K562 (cell line): Measurements from ENCODE around the gene ARMC2. TPM values are rescaled to one million over a fixed set of nuclear protein-coding genes. Genes with fewer than 3 reads are reported as not detected.

Source experiments
- AFF4 ChIP-seq: sonication (generic); formaldehyde crosslinking; IDR thresholded peaks from 2 replicates; pipeline ENCODE4 v1.8.0; 2023; ENCODE audit warnings: mild to moderate bottlenecking, missing genetic modification reagents
- ETV6 ChIP-seq, 3 experiments: fragments of 150-350 bp in 1 of 3; sonication (generic) in 1 of 3; formaldehyde crosslinking in 1 of 3; IDR thresholded peaks; 2 replicates each; pipeline versions ENCODE4 v1.6.1 to v1.8.0; 2014 to 2022; ENCODE audit warnings: borderline replicate concordance in 2 of 3, low read depth in 2 of 3, antibody characterized with exemption in 1 of 3, low read length in 1 of 3, mild to moderate bottlenecking in 1 of 3, missing genetic modification reagents in 1 of 3
- SAFB ChIP-seq: fragments of 200-400 bp; formaldehyde crosslinking; IDR thresholded peaks from 2 replicates; pipeline ENCODE4 v1.6.1; 2017; ENCODE audit warnings: low read depth, low read length, borderline replicate concordance
- UBTF ChIP-seq, 2 experiments: IDR thresholded peaks; 2 replicates each; pipeline ENCODE4 v1.6.1; 2012; ENCODE audit warnings: improper control_type of control experiment in 2 of 2, low read depth in 2 of 2, low read length in 2 of 2, borderline replicate concordance in 1 of 2
- ZMIZ1 ChIP-seq, 2 experiments: fragments of 150-350 bp in 1 of 2; IDR thresholded peaks; 2 replicates each; pipeline ENCODE4 v1.6.1; 2012 to 2016; ENCODE audit warnings: low read depth in 2 of 2, low read length in 2 of 2, mild to moderate bottlenecking in 1 of 2, moderate library complexity in 1 of 2
- polyA plus RNA-seq, 8 experiments: library from polyadenylated mRNA; depleted of rRNA in 4 of 8; stranded (reverse) in 5 of 8; unstranded in 3 of 8; fragments of >200 nt; fragmentation: Nextera tagmentation in 2 of 8; fragmentation: Illumina TruSeq in 1 of 8; extraction: Ambion mirVana in 2 of 8; extraction: Trizol in 1 of 8; gene quantifications; 2 replicates each; pipeline versions ENCODE4 v1.2.1 to v1.2.3, GENCODE V29; 2011 to 2014; ENCODE audit warnings: inconsistent platforms in 1 of 8, missing spikeins in 1 of 8
- total RNA-seq, 7 experiments: library from RNA; depleted of rRNA in 6 of 7; stranded (reverse); fragments of >200 nt in 6 of 7; fragmentation: Illumina TruSeq in 2 of 7; extraction: Trizol in 2 of 7; gene quantifications; 2 replicates each; pipeline versions ENCODE4 v1.2.1 to v1.2.3, GENCODE V29; 2011 to 2021; ENCODE audit warnings: low replicate concordance in 1 of 7

The ARMC2 gene
- total and polyA plus RNA-seq, 9 of the 15 experiments (the other 6 are each of a cell fraction or from before 2014, with no cell fraction given): 0.14 to 3.0 (median 0.82) TPM

- no peak for TF ChIP-seq AFF4 (CRISPR knock-in tag)
- no peak for TF ChIP-seq SAFB
- TF ChIP-seq ETV6 (IDR thresholded peaks at IDR 0.05; ENCODE audit: borderline replicate concordance in 1 of 2, low read depth in 2 of 2, low read length in 1 of 2): no peak
- no peak for TF ChIP-seq ETV6 (CRISPR knock-in tag; IDR thresholded peaks at IDR 0.05; ENCODE audit: borderline replicate concordance)
- no peak for TF ChIP-seq UBTF (IDR thresholded peaks at IDR 0.05; ENCODE audit: borderline replicate concordance in 1 of 2, low read depth in 2 of 2, low read length in 2 of 2)
- TF ChIP-seq ZMIZ1 (IDR thresholded peaks at IDR 0.05; ENCODE audit: low read depth in 2 of 2, low read length in 2 of 2): no peak
Observed at GRCh38 chr6:108993876-108994275, 145.7 kb downstream of the ARMC2 start (continued).
